Head of caudate nucleus (tissue), 42 donors: ENCODE measurements around the gene ASB6.
A peak's percentile ranks its signal among the peaks of the same experiment; 100 is the strongest.

Experiments
- DNase-seq, 42 donors: peaks; one replicate each; pipeline versions ENCODE4 v3.0.0 to v3.0.0-alpha.2; 2020 to 2021; ENCODE audit warnings: mixed read lengths in 7 of 42
- intact Hi-C: fragments of 100-400 bp; cut with DNase I; formaldehyde crosslinking; loops from one replicate; pipeline ENCODE4 v1.15.0; 2022

ASB6 gene

GRCh38 chr9:129641750-129642585 lies at the start of gene ASB6:
Gene ASB6, minus strand, starts transcription at chr9:129642151. Its CDS starts 152 bp downstream, at chr9:129641999.
- peak; percentile 83 to 99 (median 96) for DNase-seq

GRCh38 chr9:129688285-129689043 lies 46.5 kb upstream of the ASB6 start:
- DNase-seq, result no peak
- intact Hi-C loops, result no loop called here

More at GRCh38 chr9:129641750-129642585, at the start of gene ASB6:
- intact Hi-C loops, result loop anchor here (10.0 kb wide), 1 partner anchor 143 kb away; no protein-coding TSS in a partner anchor

- DNase-seq, result no peak
These were observed 45.4 kb upstream of the ASB6 start for GRCh38 chr9:129687391-129687790.

GRCh38 chr9:129686736-129687135 lies 44.8 kb upstream of the ASB6 start:
- intact Hi-C loops, result no loop called here
- no peak for DNase-seq

More at GRCh38 chr9:129687391-129687790, 45.4 kb upstream of the ASB6 start:
- intact Hi-C loops, result no loop called here

DNA sequence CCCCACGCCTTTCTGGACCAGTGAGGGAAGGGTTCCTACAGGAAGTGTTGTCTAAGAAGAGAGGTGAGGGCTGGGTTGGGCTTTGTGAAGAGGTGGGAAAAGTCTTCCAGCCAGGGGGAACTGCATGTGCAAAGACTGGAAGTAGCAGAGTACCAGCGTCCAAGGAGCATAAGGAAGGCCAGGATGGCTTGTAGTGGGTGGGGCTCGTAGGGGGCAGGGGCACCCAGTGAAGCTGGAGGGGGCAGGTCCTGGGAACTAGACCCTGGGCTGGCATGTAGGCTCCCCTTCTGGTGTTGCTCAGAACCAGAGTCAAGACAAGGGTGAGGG lies 43.9 kb upstream of the ASB6 start:
- intact Hi-C loops, result no loop called here
- no peak for DNase-seq

GRCh38 chr9:129685220-129685932 lies 43.4 kb upstream of the ASB6 start:
- intact Hi-C loops, result no loop called here
- DNase-seq, result no peak

DNA sequence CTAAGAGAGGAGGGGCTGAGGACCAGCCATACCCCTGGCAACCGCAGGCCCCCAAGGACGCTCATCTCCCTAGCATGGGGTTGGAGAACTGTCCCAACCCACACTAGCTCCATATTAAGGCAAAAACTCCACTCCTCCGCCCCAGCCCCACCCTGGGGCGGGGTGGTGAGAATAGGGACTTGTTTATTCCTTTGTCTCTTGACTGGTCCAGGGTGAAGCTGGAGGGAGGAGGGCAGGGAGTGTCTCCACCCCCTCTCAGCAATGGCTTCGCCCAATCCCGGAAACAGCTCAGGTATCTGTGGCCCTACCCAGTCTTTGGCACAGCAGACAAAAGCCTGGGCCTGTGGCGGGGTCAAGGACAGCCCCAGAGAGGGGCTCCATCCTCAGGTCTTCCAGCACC lies 40.4 kb upstream of the ASB6 start:
- DNase-seq, result no peak
- intact Hi-C loops, result no loop called here

GRCh38 chr9:129681924-129682323 lies 40.0 kb upstream of the ASB6 start:
- intact Hi-C loops, result no loop called here
- no peak for DNase-seq

GRCh38 chr9:129679537-129679936 lies 37.6 kb upstream of the ASB6 start:
- intact Hi-C loops, result no loop called here
- DNase-seq, result no peak

DNA sequence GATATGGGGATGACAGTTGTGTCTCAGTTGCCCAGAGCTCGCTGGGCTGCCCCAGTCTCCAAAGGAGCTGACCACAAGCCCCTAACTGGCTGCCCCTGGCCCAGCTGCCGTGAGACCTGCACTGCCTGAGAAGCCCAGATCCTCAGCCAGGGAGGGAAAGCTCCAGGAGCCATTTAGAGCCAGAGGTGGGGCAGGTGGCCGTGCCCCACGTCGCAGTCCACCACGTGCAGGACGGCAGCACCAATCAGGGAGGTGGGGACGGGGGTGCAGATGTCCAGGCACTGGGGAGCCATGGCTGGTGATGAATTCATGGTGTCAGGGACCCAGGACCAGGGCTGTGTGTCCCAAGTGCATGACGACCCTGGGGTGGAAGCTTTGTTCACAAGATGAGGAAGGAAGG lies 36.9 kb upstream of the ASB6 start:
- DNase-seq, result no peak
- intact Hi-C loops, result no loop called here

- DNase-seq, result no peak
- intact Hi-C loops, result no loop called here
These were observed 35.5 kb upstream of the ASB6 start for GRCh38 chr9:129677456-129677855.

DNA sequence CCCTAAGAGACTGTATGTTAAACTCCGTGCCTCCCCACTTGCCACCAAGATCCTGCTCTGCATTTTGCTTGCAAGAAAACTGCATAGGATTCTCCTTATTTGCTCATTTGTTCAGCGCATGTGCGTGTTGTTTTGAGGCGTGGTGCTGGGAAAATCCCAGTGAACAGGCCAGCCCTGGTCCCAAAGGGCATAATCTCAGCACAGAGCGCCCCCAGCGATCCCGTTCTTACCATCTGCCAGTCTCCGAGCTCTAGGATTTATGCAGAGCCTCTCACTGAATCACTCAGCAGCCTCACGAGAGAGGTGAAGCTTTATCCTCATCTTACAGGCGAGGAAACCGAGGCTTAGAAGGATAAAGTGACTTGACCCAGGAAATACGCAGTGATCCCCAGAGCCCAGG lies 35.0 kb upstream of the ASB6 start:
- DNase-seq, result no peak
- intact Hi-C loops, result no loop called here

DNA sequence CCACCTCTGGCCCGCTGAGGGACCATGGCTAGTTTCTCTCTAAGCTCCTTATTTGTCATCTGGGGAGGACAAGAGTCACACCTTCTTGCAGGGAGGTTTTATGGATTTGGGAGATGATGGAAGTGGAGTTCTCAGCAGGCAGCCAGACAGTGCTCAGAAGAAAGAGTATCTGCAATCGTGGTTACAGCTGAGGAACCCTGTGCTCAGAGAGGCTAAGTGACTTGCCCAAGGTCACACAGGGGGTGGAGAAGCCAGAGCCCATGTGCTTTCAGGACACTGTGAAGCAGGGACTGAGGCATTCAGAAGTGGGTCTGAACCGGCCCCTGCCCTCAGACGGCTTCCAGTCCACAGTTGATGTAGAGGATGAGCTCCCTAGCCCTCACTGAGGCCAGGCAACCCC lies 34.3 kb upstream of the ASB6 start:
- DNase-seq, result no peak
- intact Hi-C loops, result no loop called here

DNA sequence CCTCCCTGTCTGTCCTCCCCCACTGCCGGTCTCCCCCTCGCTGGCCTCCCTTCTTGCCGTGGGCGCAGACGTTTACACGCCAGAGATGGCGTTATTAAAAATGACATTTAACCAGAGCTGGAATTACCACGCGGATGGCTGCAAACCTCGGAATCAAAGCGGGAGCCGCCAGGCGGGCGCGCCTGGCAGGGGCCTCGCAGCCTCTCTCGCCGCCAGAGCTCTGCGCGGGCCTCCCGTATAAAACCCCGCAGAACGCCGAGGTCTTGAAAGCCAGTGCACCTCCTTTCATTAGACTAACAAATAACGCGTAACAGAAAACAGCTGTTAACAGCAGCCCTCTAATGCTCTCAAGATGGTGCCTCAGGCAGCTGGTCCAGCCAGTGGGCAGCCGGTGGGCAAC lies 33.7 kb upstream of the ASB6 start:
- intact Hi-C loops, result no loop called here
- no peak for DNase-seq

DNA sequence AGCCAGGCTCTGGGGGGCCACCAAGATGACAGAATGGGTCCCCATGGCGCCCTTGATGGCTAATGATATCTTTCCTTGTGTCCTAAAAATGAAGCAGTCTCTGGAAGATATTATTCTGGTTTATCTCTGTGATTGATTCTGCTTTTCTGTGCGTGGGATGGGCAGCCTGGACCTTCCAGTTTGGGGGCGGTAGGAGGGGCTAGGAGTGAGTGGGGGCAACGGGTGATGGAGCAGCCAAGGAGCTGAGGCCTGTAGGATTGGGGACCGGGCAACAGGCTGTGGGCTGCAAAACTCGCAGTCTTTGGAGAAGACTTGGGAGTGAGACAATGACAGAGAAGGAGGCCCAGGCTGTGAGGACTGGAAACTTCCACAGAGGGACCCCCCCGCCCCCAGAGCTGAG lies 32.3 kb upstream of the ASB6 start:
- intact Hi-C loops, result no loop called here
- no peak for DNase-seq

DNA sequence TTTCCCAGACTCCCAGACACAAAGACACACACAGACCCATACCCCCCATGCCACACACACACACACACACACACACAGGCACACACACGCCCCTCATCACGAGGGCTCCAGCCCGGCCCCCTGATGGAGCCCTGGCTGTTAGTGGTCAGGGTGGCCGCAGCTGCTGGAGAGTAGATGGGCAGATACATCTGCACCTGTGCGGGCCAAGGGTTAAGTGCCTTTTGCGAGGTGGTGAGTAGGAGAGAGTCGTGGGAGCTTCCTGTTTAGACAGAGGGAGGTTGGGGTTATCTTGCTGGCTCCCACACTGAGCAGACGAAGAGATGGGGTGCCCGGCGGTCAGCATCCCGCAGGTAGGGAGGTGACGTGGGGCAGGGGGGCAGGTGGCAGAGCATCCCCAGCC lies 31.7 kb upstream of the ASB6 start:
- DNase-seq, result no peak
- intact Hi-C loops, result no loop called here

- intact Hi-C loops, result no loop called here
These were observed 30.8 kb upstream of the ASB6 start for GRCh38 chr9:129672702-129673101.

GRCh38 chr9:129671519-129671918 lies 29.6 kb upstream of the ASB6 start:
- no peak for DNase-seq
- intact Hi-C loops, result no loop called here

More at GRCh38 chr9:129672702-129673101, 30.8 kb upstream of the ASB6 start:
- no peak for DNase-seq

DNA sequence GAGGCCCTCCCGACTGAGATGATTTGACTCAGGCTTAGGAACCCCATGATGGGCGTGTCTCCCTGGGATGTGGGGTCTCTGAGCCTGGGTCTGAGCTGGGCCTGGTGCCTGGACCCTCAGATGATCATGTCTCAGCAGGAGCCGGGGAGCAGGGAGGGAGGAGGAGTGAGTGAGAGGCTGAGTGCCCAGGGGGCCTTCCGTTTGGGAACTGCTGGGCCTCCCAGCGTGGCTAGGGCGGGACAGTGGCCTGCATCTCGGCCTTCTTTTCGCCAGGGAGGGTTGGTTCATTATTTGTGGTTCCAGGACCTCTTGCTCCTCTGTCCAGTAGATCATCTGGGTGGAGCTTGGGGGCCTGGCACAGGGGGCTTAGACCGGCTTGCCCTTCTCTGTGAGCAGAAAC lies 29.1 kb upstream of the ASB6 start:
- no peak for DNase-seq
- intact Hi-C loops, result no loop called here

GRCh38 chr9:129669946-129670345 lies 28.0 kb upstream of the ASB6 start:
- intact Hi-C loops, result no loop called here
- no peak for DNase-seq
